HCT116 (cell line): ENCODE results near the gene BIRC6.

Experiments used
- EZH2 ChIP-seq: fragments of 200-600 bp; sonication (generic); IDR thresholded peaks from 2 replicates; pipeline ENCODE4 v1.6.1; 2017; ENCODE audit warnings: antibody characterized with exemption, mixed run types
- POLR2A ChIP-seq: IDR thresholded peaks from 2 replicates; pipeline ENCODE4 v1.7.0; 2011; ENCODE audit warnings: borderline replicate concordance; ENCODE audit not compliant: insufficient read depth, insufficient read length; ENCODE audit errors: extremely low read depth
- TCF7L2 ChIP-seq: IDR thresholded peaks from 2 replicates; pipeline ENCODE4 v1.7.0; 2011; ENCODE audit warnings: borderline replicate concordance, inconsistent platforms; ENCODE audit not compliant: insufficient read depth, insufficient read length; ENCODE audit errors: extremely low read depth
- ZFX ChIP-seq: fragments of 450-650 bp; IDR thresholded peaks from 2 replicates; pipeline ENCODE4 v1.6.1; 2017
- TF ChIP-seq, protein P1 (sequence below), 3 experiments: fragments of 200-600 bp in 1 of 3; sonication (generic) in 1 of 3; IDR thresholded peaks in 2 of 3; conservative IDR thresholded peaks in 1 of 3; 2 replicates each; pipeline ENCODE4 v1.5.1; 2012 to 2017; ENCODE audit warnings: low read depth in 2 of 3, low read length in 2 of 3, antibody characterized with exemption in 1 of 3, borderline replicate concordance in 1 of 3, control low read depth in 1 of 3, mild to moderate bottlenecking in 1 of 3, mixed read lengths in 1 of 3, mixed run types in 1 of 3, moderate library complexity in 1 of 3; ENCODE audit not compliant: insufficient read depth in 1 of 3

DNA sequence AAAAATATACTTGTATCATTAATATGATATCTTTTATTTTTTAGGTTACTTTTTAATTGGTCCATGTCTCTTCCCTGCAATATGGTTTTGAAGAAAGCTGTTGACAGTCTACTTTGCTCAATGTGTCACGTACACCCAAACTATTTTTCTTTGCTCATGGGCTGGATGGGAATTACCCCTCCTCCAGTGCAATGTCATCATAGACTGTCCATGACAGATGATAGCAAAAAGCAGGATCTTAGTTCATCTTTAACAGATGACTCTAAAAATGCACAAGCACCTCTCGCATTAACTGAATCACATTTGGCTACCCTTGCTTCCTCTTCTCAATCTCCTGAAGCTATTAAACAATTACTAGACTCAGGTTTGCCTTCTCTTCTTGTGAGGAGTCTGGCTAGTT is 158.1 kb downstream of the BIRC6 start:
- TF ChIP-seq TCF7L2 (no peak), ZFX (no peak), POLR2A (no peak), EZH2 (no peak)
- TF ChIP-seq, protein P1, sequence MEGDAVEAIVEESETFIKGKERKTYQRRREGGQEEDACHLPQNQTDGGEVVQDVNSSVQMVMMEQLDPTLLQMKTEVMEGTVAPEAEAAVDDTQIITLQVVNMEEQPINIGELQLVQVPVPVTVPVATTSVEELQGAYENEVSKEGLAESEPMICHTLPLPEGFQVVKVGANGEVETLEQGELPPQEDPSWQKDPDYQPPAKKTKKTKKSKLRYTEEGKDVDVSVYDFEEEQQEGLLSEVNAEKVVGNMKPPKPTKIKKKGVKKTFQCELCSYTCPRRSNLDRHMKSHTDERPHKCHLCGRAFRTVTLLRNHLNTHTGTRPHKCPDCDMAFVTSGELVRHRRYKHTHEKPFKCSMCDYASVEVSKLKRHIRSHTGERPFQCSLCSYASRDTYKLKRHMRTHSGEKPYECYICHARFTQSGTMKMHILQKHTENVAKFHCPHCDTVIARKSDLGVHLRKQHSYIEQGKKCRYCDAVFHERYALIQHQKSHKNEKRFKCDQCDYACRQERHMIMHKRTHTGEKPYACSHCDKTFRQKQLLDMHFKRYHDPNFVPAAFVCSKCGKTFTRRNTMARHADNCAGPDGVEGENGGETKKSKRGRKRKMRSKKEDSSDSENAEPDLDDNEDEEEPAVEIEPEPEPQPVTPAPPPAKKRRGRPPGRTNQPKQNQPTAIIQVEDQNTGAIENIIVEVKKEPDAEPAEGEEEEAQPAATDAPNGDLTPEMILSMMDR (IDR thresholded peaks at IDR 0.05 in 2 of 3, conservative IDR thresholded peaks at IDR 0.05 in 1 of 3; ENCODE audit: borderline replicate concordance in 1 of 3, insufficient read depth in 1 of 3, low read depth in 2 of 3, low read length in 2 of 3) = no peak
